GM18502 (cell line): ENCODE measurements around the gene SRPX2.
"Not testable (repeated sequence)": the region's sequence is repeated elsewhere in the genome, so short reads cannot be mapped to it uniquely, and the experiment has no call there.

Experiments
- ATAC-seq: cut with Tn5 transposase; IDR thresholded peaks from one replicate; pipeline ENCODE4 v1.9.1; 2021; ENCODE audit warnings: mild to moderate bottlenecking; ENCODE audit not compliant: unreplicated experiment, poor library complexity

The SRPX2 gene

DNA sequence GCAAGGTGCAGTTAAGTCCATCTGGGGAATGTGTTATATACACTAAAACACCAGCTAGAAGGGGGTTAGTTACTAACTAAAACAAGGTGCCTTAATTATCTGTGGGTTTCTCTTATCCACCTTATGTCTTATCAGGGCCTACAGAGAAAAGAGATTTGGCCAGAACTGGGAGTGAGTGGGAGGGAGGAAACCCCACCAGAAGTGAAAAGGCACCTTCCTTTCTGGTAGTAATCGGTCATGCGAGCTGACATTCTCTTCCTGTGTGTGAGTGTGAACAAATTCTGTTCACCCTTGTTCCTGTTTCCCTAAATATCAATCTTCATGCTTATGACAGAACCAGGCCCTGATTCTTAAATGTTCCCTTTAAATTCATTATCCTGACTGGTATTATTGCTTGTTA, 43.5 kb downstream of the SRPX2 start:
- peak; percentile 82 for ATAC-seq

DNA sequence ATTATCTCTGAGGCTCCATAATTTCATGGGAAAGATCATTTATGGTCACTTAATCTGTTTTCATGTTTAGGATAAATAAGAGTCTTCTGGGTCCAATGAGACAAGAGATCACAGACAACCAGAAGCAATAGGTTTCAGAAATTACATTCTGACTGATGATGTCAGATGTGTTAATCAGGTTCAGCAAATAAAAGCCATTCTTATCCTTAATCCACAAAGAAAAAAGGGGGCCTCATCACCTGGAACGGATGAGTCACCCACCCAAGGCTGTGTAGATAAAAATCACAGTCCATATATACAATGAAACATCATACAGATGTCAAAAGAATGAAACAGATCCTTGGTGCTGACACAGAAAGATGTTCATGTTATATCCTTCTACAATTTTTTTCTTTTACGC, 51.3 kb downstream of the SRPX2 start:
- no peak for ATAC-seq

DNA sequence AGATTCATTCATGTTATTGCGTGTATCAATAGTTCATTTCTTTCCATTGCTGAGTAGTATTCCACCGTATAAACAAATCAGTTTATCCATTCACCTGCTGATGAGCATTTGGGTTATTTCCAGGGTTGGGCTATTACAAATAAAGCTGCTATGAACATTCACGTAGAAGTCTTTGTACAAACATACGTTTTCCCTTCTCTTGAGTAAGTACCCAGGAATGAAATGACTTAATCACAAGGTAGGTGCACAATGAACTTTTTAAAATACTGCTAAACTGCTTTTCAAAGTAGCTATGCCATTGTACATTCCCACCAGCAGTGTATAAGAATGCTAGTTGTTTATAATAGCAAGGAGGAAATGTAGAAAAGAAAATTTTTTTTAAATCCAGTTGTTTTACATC, 52.0 kb downstream of the SRPX2 start:
- ATAC-seq, result no peak

DNA sequence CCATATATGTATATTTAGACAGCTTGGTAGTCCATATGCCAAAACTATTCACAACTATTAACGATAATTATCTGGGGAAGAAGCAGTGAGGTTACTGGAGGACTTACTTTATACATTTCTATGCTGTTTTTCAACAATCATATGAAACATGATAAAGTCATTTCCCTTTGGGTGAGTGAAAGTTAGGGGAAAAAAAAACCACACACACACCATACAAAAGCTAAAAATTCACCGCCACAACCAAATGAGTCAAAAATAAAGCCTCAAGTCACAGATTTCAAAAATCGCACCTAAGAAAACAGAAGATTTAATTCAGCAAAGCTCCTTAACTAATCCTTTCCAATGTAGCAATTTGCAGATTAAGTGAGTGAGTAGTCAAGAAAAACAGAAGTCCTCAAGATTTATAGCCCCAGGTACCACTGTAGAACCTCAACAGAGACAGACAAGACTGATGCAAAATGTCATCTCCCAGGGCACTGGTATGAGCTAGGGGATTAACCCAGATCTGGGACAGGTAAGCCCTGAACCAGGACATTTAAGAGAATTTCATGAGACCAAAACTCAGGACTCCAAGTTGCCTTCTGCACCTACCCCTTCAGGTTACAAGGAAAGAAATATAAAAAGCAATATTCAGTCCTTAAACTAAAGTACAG, 52.8 kb downstream of the SRPX2 start:
- ATAC-seq, result no peak

DNA sequence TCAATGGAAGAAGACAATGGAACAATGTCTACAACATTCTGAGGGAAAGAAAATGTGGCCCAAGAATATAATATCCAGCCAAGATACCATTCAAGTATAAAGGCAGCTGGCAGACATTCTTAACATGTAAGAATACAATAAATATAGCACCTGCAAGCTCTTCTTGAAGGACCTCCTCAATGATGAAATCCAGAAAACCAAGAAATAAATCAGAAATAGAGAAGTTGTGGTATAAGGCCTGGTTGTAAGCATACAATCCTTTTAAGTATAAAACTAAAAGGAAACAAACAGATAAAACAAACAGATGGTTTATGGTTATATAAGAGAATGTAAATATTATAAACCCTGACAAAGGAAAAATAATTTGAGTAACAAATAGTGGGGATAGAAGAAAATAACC, 54.6 kb downstream of the SRPX2 start:
- no peak for ATAC-seq

DNA sequence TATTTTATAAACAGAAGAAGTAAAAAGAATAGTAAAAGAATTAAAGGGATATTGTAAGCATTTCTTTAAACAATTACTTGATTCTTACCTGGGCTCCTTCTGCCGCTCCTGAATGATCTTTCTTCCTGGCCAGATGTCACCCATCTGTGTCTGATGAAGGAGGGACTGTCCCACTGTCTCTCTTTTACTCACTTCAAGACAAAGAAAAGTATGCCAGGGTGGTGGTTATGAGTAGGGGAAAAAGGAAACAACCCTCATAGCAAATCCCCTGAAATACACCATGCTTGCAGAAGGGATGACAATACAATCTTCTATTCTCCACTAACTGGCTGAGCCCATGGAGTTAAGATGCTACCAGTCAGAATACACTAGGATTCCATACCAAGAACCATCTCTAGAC, 56.8 kb downstream of the SRPX2 start:
- peak; percentile 77 for ATAC-seq

DNA sequence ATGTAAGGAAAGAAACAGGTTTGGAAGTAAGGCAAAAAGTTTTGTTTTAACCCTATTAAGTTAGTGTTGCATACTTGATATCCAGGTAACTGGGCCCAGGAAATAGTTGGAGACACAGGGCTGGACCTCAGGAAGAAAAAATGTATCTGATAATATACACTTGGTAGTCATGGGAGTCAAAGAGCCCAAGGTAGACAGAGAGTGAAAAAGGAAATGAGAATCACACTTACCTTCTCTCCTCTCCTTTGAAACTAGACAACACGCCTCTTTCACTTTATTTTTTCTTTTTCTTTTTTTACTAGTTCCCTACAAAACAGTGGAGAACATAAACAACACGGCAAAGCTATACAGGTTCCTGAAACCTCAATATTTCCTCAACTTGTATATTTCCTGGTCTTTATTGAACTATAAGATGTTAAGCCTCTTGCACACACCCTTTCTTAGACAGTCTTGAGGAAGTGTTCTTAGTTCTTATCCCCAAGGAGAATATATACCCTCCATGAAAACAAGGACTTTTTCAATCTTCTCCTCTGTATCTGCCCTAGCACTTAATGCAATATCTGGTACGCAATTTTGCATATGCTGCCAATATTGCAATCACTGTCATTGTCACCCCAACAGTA, 60.7 kb downstream of the SRPX2 start:
- no peak for ATAC-seq

DNA sequence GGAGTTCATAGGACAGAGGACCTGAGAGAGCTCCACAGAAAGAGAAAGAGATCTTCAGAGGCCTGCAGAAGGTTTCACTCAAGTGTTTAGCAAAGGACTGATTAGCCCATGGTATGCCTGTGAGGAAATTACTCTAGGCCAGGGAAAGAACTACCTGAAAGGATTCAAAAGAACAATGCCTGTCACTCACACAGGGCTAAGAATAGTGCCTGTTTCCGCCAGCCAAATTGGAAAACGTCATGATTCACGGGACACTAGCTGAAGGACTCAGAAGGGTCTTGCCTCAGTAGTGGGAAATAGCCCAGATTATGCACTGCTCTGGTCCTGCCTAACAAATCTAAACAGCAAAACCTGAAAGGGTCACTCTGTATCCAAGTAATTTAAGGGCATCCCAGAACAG, 66.8 kb downstream of the SRPX2 start:
- no peak for ATAC-seq

DNA sequence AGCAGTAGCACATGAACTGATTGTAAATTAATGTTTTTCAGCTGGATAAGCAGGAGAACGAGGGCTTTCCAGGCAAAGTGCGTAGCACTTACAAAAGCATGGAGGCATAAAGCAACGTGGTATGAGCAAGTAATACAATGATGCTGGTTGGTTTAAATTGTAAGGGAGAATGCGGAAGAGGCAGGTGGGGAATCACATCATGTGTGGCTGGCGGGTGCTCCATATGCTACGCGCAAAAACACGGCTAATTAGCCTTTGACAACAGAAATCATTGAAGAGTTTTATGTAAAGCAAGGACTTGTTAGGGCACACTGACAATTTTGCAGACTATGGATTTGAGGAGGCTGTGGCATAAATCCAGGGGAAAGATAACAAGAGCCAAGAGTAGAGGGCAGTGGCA, 73.4 kb downstream of the SRPX2 start:
- no peak for ATAC-seq

DNA sequence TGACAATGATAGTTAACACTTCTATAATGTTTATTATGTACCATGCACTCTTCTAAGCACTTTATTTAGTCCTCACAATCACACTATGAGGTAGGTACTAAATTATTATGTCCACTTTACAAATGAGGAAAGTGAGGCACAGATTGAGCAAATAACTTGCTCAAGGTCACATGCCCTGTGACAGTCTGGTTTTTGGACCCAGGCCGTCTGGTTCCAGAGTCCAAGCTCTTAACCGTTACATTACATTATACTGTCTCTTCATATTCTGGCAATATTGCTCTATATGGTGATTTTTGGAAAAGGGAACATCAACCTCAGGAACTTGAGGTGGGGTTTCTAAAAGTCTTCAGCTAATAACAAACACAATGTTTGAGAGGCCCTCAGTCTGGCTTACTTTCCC, 75.1 kb downstream of the SRPX2 start:
- no peak for ATAC-seq

DNA sequence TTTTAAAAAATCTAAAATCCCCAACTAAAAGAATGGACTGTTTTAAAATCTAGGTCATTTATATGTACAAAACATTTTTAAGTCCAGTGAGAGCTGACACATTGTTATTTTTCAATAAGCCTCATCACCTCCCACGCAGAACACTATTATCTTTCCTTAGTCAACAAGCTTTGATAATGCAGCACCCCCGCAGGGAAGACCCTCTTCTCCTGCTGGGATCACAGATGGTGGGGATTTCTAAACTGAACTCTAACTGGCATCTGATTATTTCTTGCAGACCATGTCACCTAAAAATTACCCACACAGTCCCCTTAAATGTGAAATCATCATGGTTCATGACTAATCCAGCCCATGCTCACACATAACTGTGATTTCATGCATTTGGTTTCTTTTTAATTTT, 76.3 kb downstream of the SRPX2 start:
- ATAC-seq, result no peak

DNA sequence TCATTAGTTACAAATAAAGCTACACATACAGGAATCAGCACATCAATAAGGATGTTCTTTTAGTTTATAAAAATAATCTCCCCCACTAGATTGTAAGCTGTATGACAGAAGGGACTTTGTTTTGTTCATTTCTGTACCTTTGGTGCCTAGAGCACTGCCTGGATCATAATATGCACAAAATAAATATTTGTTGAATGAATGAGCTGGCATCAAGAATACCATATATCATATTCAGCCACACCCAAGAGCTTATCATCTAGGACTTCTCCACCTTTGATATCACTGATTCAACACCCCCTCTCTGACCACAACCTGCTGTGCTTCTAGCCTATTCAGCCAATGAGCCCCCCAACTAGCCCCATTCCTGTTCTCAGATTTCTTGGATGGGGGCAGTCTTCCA, 77.3 kb downstream of the SRPX2 start:
- no peak for ATAC-seq

DNA sequence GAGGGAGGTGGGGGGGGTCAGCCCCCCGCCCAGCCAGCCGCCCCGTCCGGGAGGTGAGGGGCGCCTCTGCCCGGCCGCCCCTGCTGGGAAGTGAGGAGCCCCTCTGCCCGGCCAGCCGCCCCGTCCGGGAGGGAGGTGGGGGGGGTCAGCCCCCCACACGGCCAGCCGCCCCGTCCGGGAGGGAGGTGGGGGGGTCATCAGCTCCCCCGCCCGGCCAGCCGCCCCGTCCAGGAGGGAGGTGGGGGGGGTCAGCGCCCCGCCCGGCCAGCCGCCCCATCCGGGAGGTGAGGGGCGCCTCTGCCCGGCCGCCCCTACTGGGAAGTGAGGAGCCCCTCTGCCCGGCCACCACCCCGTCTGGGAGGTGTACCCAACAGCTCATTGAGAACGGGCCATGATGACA, 80.0 kb downstream of the SRPX2 start:
- not testable (repeated sequence) for ATAC-seq
